Natural killer cell treated with Interleukin-12 subunit alpha and Interleukin-12 subunit beta and Interleukin-15 and Interleukin-18, amount 100 ng/mL, for 72 hours (primary cell): ENCODE data around the gene NTM. TPM values are rescaled to one million over a fixed set of nuclear protein-coding genes. Genes with fewer than 3 reads are reported as not detected.

ENCODE experiments used
- ATAC-seq, 2 donors: fragments of 150-1000 bp; cut with Tn5 transposase in 1 of 2; sonication (Bioruptor Pico), chemical (Tn5 transposase) in 1 of 2; 2 replicates each; pipeline ENCODE4 v1.10.0; 2021
- DNase-seq: peaks from one replicate; pipeline ENCODE4 v3.0.0; 2022; ENCODE audit warnings: low spot score
- H3K27ac Mint-ChIP-seq, 2 donors: 1 replicate in 1 of 2; 2 replicates in 1 of 2; pipeline ENCODE4 v1.8.0; 2022; ENCODE audit warnings: mixed read lengths in 2 of 2, mild to moderate bottlenecking in 1 of 2, moderate library complexity in 1 of 2
- H3K27me3 Mint-ChIP-seq, 2 donors: 1 replicate in 1 of 2; 2 replicates in 1 of 2; pipeline ENCODE4 v1.8.0; 2022; ENCODE audit warnings: mixed read lengths in 2 of 2
- H3K36me3 Mint-ChIP-seq: one replicate; pipeline ENCODE4 v1.8.0; 2022; ENCODE audit warnings: mixed read lengths
- H3K4me1 Mint-ChIP-seq, 2 donors: 1 replicate in 1 of 2; 2 replicates in 1 of 2; pipeline ENCODE4 v1.8.0; 2022; ENCODE audit warnings: low read depth in 2 of 2, mixed read lengths in 2 of 2, mild to moderate bottlenecking in 1 of 2
- H3K4me3 Mint-ChIP-seq: one replicate; pipeline ENCODE4 v1.8.0; 2022; ENCODE audit warnings: mixed read lengths
- H3K9me3 Mint-ChIP-seq: 2 replicates; pipeline ENCODE4 v1.8.0; 2022; ENCODE audit warnings: mixed read lengths
- total RNA-seq, 2 donors: library from RNA; stranded (reverse); gene quantifications; one replicate each; pipeline ENCODE4 v1.2.3, GENCODE V29; 2022

NTM gene
- total RNA-seq, 2 donors from 2014 or later, result not detected

DNA sequence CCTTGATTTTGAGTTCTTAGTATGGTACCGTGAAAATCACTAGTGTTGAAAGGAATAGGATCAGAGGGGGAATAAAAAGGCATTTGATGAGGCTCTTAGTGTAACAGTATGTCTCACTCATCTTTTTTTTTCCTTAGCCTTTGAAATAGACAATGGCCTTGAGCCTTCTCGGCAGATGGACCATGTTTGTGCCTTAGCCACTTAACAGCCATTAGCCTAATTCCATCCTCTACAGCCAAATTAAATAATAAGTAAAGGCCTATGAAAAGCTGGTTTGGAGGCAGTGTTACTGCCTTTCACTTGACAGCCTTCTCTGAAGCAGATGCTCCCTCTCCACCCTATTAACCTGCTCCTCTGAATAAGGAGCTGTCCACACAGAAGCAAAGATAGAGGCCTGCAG lies 580.7 kb downstream of the NTM start:
- H3K4me3 Mint-ChIP-seq, result no peak overlapping the region
- peaks cover 11% of the 10 kb centered on the region for H3K9me3 Mint-ChIP-seq
- H3K27me3 Mint-ChIP-seq, result peaks cover 0 to 9% of the 10 kb centered on the region in 2 donors
- no peaks in the 10 kb centered on the region for H3K4me1 Mint-ChIP-seq
- ATAC-seq (no peak), DNase-seq (no peak)
- H3K27ac Mint-ChIP-seq, result no peak overlapping the region
- H3K36me3 Mint-ChIP-seq, result no peaks in the 10 kb centered on the region

DNA sequence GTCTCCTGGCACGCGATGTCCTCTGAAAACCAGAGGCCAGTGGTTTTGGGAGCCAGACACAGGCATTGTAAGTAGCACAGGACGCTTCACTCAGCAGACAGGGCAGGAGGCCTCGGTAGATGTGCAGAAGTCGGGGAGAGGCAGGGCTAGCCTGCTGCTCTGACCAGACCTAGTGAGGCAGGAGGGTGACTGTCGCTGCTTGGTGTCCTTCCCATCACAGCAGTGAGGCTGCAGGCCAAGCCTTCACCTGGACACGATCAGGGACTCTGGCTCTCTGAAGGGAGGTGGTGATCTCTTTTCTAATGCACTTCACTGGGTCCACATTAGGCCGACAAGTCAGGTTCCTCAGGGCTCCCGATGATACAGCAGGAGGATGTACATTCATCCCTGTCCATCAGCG lies 583.7 kb downstream of the NTM start:
- Mint-ChIP-seq H3K36me3 (no peaks in the 10 kb centered on the region), H3K9me3 (peaks cover 11% of the 10 kb centered on the region), H3K27ac (no peak overlapping the region), H3K4me1 (no peaks in the 10 kb centered on the region), H3K27me3 (peaks cover 0 to 9% of the 10 kb centered on the region in 2 donors), H3K4me3 (no peak overlapping the region)
- no peak for ATAC-seq
- DNase-seq, result no peak

DNA sequence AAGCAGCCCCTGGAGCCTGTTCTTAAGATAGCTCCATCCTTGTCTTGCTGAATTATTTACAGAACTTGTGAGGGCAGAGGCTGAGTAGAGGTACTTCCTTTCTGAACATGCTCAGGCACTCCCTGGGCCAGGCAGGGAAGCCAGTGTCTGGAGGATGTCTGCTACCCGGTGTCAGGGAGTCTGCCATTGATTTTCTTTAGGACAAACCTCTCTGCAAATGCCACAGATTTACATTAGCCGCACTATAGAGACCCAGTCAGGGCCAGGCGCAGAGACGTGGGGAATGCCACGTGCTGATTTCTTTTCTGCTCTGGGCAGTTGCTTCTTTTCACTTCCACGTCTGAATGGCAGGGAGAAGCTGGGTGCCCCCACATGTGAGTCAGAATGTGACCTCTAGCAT lies 585.5 kb downstream of the NTM start:
- no peak for DNase-seq
- no peaks in the 10 kb centered on the region for H3K27me3 Mint-ChIP-seq
- H3K9me3 Mint-ChIP-seq, result peaks cover 4% of the 10 kb centered on the region
- H3K4me3 Mint-ChIP-seq, result no peak overlapping the region
- no peaks in the 10 kb centered on the region for H3K36me3 Mint-ChIP-seq
- no peak overlapping the region for H3K27ac Mint-ChIP-seq
- ATAC-seq, result no peak
- H3K4me1 Mint-ChIP-seq, result no peaks in the 10 kb centered on the region

DNA sequence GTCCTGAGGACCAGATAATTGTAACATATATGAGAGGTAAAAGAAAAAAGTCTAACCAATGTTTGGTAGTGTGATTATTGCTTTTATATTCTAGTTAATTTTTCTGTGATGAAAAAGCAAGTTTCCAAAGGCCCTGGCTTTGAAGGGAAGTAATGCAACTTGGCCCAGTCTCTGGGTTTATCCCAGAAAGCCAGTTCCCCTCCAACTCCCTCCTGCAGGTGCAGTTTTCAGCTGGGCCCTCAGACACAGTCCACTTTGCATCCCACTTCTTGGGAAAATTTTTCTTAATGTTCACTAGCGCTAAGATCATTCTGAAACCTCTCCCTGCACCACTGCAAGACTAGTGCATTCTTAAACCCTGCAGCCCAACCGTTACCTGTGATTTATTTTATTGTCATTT lies 586.8 kb downstream of the NTM start:
- no peaks in the 10 kb centered on the region for H3K4me1 Mint-ChIP-seq
- no peaks in the 10 kb centered on the region for H3K27me3 Mint-ChIP-seq
- H3K36me3 Mint-ChIP-seq, result no peaks in the 10 kb centered on the region
- DNase-seq (no peak), ATAC-seq (no peak)
- H3K9me3 Mint-ChIP-seq, result no peaks in the 10 kb centered on the region
- no peak overlapping the region for H3K4me3 Mint-ChIP-seq
- H3K27ac Mint-ChIP-seq, result no peak overlapping the region

DNA sequence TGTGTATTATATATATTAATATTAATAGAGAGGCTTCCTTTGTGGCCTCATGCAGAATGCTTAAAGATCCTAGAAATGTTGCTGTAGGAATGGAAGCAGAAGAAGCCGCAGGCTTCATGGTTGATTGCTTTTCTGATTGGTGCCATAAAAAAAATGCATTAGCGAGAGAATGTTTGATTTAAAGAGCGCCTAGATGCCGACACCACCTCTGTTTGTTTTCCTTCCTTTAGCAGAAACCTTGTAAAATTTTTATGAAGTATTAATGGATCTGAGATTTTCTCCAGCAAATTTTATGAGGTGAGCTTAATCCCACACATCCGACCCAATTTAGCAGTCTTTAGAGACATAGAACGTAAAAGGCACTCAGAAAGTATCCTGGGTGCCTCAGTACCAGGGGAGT lies 587.5 kb downstream of the NTM start:
- H3K9me3 Mint-ChIP-seq, result no peaks in the 10 kb centered on the region
- H3K36me3 Mint-ChIP-seq, result no peaks in the 10 kb centered on the region
- no peak overlapping the region for H3K27ac Mint-ChIP-seq
- H3K4me1 Mint-ChIP-seq, result no peaks in the 10 kb centered on the region
- H3K27me3 Mint-ChIP-seq, result no peaks in the 10 kb centered on the region
- DNase-seq, result no peak
- no peak for ATAC-seq
- H3K4me3 Mint-ChIP-seq, result no peak overlapping the region

DNA sequence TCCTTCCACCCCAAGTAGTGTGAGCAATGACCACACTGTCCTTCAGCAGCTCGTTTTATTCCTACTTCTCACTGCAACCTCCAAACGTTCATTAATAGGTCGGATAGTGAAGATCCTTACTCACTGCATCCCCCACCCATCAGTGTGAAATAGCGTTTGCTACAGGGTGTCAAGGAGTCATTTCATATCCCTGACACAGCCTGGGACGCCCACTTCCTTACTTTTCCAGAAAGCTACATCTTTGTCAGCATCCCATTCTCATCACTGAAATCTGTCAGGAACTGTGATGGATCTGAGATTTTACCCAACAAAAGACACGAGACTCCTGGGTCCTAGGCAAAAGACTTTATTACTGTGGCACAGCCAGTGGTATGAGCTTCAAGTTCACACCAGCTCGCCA lies 592.4 kb downstream of the NTM start:
- H3K27ac Mint-ChIP-seq, result no peak overlapping the region
- H3K9me3 Mint-ChIP-seq, result peaks cover 14% of the 10 kb centered on the region
- ATAC-seq, result no peak
- H3K4me1 Mint-ChIP-seq, result no peaks in the 10 kb centered on the region
- peaks cover 4% of the 10 kb centered on the region for H3K36me3 Mint-ChIP-seq
- DNase-seq, result no peak
- no peaks in the 10 kb centered on the region for H3K27me3 Mint-ChIP-seq
- no peak overlapping the region for H3K4me3 Mint-ChIP-seq

DNA sequence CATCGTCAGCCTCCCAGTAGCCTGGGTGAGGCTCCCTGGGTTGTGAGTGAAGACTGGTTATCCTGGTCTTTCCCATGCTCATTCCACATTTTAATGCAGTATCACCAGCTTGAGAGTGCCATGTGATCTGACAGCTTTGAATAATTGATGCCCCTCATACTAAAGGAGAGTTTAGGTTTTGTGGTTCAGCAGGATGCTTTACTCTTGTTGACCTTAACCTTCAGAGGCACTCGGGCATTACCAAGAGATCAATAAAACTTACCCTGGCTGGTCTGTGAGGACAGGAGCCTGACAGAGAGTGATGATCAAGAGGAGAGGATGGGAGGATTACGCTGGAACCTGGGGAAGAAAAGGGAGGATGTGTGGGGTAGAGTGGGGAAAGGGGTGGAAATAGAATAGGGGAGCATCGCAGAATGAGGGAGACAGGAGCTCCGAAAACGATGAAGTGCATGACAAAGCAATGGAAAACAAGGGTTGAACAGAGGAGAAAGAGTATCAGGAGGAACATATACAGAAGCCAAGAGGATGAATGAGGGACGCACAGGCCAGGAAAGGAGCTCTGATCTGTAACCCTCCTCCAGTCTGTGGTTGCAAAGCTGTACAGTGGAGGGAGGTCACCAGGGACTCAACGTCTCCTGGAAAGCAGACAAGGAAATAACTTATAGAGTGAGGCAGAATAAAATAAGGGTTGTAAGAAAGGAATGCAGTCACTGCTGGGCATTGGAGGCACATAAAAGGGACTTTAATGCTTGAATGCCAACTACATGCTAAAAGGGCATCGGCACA lies 594.5 kb downstream of the NTM start:
- ATAC-seq, result no peak
- H3K4me1 Mint-ChIP-seq, result no peaks in the 10 kb centered on the region

DNA sequence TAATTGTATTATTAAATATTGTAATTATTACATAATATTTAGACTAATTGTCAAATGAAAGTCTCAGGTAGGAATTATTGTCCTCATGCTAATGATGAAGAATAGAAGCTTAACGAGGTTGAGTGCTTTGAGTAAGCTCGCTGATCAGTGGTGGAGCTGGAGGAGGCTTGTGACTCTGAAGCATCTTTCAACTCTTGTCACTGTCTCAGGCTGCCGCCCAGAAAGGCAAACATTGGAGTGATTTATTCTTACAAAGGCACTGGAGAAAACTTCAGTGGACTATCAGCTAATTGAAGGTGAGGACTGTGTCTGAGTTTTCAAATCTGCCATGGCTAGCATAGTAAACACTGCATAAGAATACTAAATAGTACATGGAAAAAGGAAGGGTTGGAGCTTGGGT lies 595.1 kb downstream of the NTM start:
- Mint-ChIP-seq H3K27ac (no peak overlapping the region), H3K36me3 (peaks cover 4% of the 10 kb centered on the region), H3K4me3 (no peak overlapping the region), H3K27me3 (no peaks in the 10 kb centered on the region), H3K4me1 (no peaks in the 10 kb centered on the region), H3K9me3 (peaks cover 17% of the 10 kb centered on the region)
- ATAC-seq, result no peak
- DNase-seq, result no peak

More for the DNA sequence above, 594.5 kb downstream of the NTM start:
- H3K4me3 Mint-ChIP-seq, result no peak overlapping the region
- no peaks in the 10 kb centered on the region for H3K27me3 Mint-ChIP-seq
- peaks cover 4% of the 10 kb centered on the region for H3K36me3 Mint-ChIP-seq
- H3K9me3 Mint-ChIP-seq, result peaks cover 14% of the 10 kb centered on the region
- no peak for DNase-seq
- H3K27ac Mint-ChIP-seq, result no peak overlapping the region

DNA sequence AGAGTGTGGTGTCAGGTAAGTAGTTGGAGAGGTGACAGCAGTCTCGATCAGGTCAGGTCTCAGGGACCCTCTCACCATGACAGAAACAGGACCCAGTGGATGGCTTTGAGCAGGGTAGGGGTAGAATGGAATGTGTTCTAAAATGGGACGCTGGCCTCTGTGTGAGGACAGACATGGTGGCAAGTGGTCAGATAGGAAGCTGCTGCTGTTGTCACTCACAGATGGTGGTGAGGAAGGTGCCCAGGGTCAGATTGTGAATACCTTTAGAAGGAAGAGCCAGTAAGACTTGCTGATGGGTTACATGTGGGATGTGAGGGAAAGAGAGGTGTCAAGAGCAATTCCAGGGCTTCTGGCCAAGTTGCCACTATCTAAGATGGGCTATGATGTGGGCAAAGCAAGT lies 596.3 kb downstream of the NTM start:
- Mint-ChIP-seq H3K27ac (no peak overlapping the region), H3K9me3 (peaks cover 19% of the 10 kb centered on the region), H3K36me3 (peaks cover 4% of the 10 kb centered on the region), H3K4me1 (no peaks in the 10 kb centered on the region), H3K4me3 (no peak overlapping the region), H3K27me3 (no peaks in the 10 kb centered on the region)
- ATAC-seq (no peak), DNase-seq (no peak)

DNA sequence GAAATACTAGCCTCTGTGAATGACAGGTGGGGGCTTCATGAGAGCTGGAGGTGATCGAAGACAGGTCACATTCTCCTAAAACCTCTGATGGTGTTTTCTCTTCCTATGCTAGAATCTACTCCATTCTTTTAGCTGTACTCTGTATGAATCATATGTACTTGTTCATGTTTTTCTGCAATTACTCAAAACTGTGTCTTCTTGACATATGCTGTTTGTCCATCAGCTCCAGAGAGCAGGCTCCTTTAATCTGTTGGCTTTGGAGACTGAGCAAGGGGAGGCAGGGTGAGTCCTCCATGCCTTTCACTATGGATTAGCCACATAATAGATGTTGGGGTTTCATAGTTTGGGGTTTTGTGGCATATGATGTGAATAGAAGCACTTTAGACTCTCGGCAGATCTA lies 598.8 kb downstream of the NTM start:
- no peak for ATAC-seq
- H3K9me3 Mint-ChIP-seq, result peaks cover 19% of the 10 kb centered on the region

DNA sequence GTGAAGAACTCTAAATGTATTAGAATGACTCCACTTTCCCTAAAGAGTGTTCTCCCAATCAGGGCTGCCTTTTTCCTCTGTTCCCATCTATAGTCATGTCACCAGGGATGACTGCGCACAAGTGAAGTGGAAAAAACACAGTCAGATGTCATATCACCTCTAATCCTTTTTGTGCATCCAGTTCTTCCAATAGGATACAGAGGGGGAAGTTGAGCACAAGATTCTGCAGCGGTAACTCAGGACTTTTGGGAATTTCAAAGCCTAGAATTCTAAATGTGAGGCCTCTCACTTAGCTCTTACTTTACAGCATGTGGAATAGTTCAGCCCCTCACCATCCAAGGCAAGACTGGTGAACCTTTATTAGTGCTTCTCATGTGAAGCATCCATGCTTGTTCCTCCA lies 602.6 kb downstream of the NTM start:
- no peaks in the 10 kb centered on the region for H3K4me1 Mint-ChIP-seq
- no peaks in the 10 kb centered on the region for H3K27me3 Mint-ChIP-seq
- no peaks in the 10 kb centered on the region for H3K36me3 Mint-ChIP-seq
- no peak overlapping the region for H3K27ac Mint-ChIP-seq
- no peak overlapping the region for H3K4me3 Mint-ChIP-seq
- DNase-seq, result no peak
- peaks cover 11% of the 10 kb centered on the region for H3K9me3 Mint-ChIP-seq
- no peak for ATAC-seq

More for the DNA sequence above, 598.8 kb downstream of the NTM start:
- Mint-ChIP-seq H3K4me3 (no peak overlapping the region), H3K4me1 (no peaks in the 10 kb centered on the region), H3K36me3 (peaks cover 4% of the 10 kb centered on the region), H3K27ac (no peak overlapping the region), H3K27me3 (no peaks in the 10 kb centered on the region)
- DNase-seq, result no peak

DNA sequence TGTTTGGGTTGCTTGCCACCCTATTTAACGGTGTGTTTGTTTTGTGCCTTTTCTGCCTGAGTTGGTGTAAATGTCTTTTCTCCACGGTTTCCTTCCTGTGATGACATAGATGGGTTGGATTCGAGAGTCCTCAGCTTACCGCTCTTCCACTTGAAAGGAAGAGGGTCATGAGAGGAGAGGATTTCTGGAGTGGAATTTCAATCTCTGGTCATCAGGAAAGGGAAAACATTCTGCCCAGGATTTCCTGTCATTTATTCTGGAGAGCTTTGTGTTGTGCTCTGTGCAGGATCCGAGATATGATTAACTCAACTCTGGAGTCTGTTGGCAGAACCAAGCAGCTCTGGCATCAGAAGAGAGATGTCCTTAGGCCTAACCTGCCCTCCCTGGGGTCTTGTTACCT lies 605.2 kb downstream of the NTM start:
- Mint-ChIP-seq H3K27ac (no peak overlapping the region), H3K4me1 (no peaks in the 10 kb centered on the region), H3K4me3 (no peak overlapping the region), H3K27me3 (no peaks in the 10 kb centered on the region), H3K36me3 (no peaks in the 10 kb centered on the region), H3K9me3 (peaks cover 9% of the 10 kb centered on the region)
- no peak for DNase-seq
- no peak for ATAC-seq

DNA sequence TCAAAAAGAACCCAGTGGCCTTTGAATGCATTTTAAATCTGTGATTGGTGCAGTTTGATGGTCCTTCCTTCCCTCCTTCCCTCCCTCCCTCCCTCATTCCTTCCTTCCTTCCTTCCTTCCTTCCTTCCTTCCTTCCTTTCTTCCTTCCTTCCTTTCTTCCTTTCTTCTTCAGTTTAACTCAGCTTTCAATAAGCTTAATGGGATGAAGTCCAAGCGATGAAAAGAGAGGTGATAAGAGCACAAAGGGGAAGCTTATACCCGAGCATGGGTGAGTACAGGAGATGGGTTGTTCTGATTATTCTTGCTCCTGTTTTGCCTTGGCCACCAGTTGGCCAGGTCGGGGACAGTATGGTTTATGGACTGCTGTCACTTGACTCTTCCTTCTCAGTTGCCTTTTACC lies 605.6 kb downstream of the NTM start:
- ATAC-seq (no peak), DNase-seq (no peak)
- no peak overlapping the region for H3K27ac Mint-ChIP-seq
- peaks cover 9% of the 10 kb centered on the region for H3K9me3 Mint-ChIP-seq
- no peak overlapping the region for H3K4me3 Mint-ChIP-seq
- no peaks in the 10 kb centered on the region for H3K36me3 Mint-ChIP-seq
- H3K4me1 Mint-ChIP-seq, result no peaks in the 10 kb centered on the region
- no peaks in the 10 kb centered on the region for H3K27me3 Mint-ChIP-seq

DNA sequence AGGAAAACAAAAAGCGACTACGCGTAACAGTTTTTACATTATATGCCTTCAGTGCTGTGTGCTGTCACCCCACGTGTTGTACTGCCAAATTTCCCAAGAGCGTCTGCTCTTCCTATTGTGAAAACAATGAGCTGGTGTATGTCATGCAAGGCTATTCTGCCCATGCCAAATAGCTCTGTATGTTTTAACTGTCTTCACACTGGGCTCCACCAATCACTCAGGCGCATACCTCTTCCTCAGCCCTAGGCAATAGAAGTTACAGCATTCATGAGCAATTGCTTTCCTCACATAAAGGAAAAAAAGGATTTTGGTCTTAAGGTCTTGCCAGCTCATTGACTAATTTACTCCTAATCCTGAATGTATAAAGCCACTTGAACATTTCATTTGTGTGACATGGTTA lies 606.8 kb downstream of the NTM start:
- Mint-ChIP-seq H3K4me1 (no peaks in the 10 kb centered on the region), H3K27ac (no peak overlapping the region), H3K27me3 (no peaks in the 10 kb centered on the region), H3K4me3 (no peak overlapping the region), H3K36me3 (no peaks in the 10 kb centered on the region), H3K9me3 (peaks cover 12% of the 10 kb centered on the region)
- no peak for ATAC-seq
- no peak for DNase-seq

DNA sequence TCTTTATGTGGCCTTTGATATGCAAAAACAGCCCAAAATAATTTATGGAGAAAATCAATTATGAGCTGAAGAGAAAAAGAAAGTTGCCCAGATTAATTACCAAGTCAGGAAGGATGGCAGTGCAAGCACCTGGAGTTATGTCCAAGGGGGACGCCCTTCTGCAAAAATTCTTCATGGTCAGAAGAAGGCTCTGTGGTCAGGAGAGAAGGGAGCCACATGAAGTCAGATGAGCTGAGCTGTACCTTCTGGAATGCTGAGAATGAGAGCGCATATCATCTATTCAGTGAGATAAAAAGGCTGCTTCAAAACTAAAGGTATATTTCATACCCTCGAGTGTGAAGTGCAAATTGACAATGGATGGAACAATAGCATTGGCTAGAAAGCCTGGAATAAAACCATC lies 607.4 kb downstream of the NTM start:
- DNase-seq (no peak), ATAC-seq (no peak)
- no peaks in the 10 kb centered on the region for H3K36me3 Mint-ChIP-seq
- peaks cover 13% of the 10 kb centered on the region for H3K9me3 Mint-ChIP-seq
- H3K4me3 Mint-ChIP-seq, result no peak overlapping the region
- no peaks in the 10 kb centered on the region for H3K27me3 Mint-ChIP-seq
- no peak overlapping the region for H3K27ac Mint-ChIP-seq
- H3K4me1 Mint-ChIP-seq, result no peaks in the 10 kb centered on the region
